Right atrium auricular region (tissue), 2 donors: ENCODE results near the gene NRXN3. TPM values are rescaled to one million over a fixed set of nuclear protein-coding genes. Genes with fewer than 3 reads are reported as not detected.
"Not testable (repeated sequence)": the region's sequence is repeated elsewhere in the genome, so short reads cannot be mapped to it uniquely, and the experiment has no call there.

Experiments
- DNase-seq: peaks from one replicate; pipeline ENCODE4 v3.0.0-alpha.2; 2019; ENCODE audit warnings: low spot score
- H3K27ac ChIP-seq, 2 donors: fragments of 200-600 bp; sonication (generic); 1 replicate in 1 of 2; 2 replicates in 1 of 2; pipeline ENCODE4 v1.5.1; 2016 to 2019
- H3K27me3 ChIP-seq, 2 donors: fragments of 200-600 bp; sonication (generic); one replicate each; pipeline versions ENCODE4 v1.5.1 to v1.6.0; 2017 to 2019
- H3K36me3 ChIP-seq: fragments of 200-600 bp; sonication (generic); one replicate; pipeline ENCODE4 v1.5.1; 2016
- H3K4me1 ChIP-seq, 2 donors: fragments of 200-600 bp; sonication (generic); one replicate each; pipeline versions ENCODE4 v1.5.1 to v1.6.0; 2017 to 2019
- H3K4me3 ChIP-seq, 2 donors: fragments of 200-600 bp; sonication (generic); 1 replicate in 1 of 2; 2 replicates in 1 of 2; pipeline ENCODE4 v1.5.1; 2017 to 2019; ENCODE audit warnings: mild to moderate bottlenecking in 1 of 2, moderate library complexity in 1 of 2
- H3K9me3 ChIP-seq, 2 donors: fragments of 200-600 bp; sonication (generic); one replicate each; pipeline ENCODE4 v1.5.1; 2019
- CTCF ChIP-seq, 2 donors: fragments of 200-600 bp; sonication (generic); IDR thresholded peaks; one replicate each; pipeline ENCODE4 v1.5.1; 2019; ENCODE audit warnings: antibody characterized with exemption in 2 of 2
- total RNA-seq, 2 donors: library from RNA; depleted of rRNA; stranded (reverse); fragments of >200 nt; gene quantifications; one replicate each; pipeline ENCODE4 v1.1.0, GENCODE V29; 2016

NRXN3 gene
- total RNA-seq, 2 donors from 2014 or later, result 2.0 to 2.3 TPM

GRCh38 chr14:79016828-79017505 lies 846.8 kb downstream of the NRXN3 start:
- Histone ChIP-seq H3K27ac (no peak overlapping the region), H3K36me3 (no peaks in the 10 kb centered on the region), H3K4me3 (no peak overlapping the region), H3K4me1 (no peaks in the 10 kb centered on the region), H3K9me3 (no peaks in the 10 kb centered on the region), H3K27me3 (no peaks in the 10 kb centered on the region)
- no peak for DNase-seq
- no peak for TF ChIP-seq CTCF (IDR thresholded peaks at IDR 0.05)

GRCh38 chr14:79017561-79017960 lies 847.4 kb downstream of the NRXN3 start:
- Histone ChIP-seq H3K36me3 (no peaks in the 10 kb centered on the region), H3K27me3 (no peaks in the 10 kb centered on the region), H3K27ac (no peak overlapping the region), H3K4me3 (no peak overlapping the region), H3K9me3 (no peaks in the 10 kb centered on the region), H3K4me1 (no peaks in the 10 kb centered on the region)
- no peak for DNase-seq
- no peak for TF ChIP-seq CTCF (IDR thresholded peaks at IDR 0.05)

GRCh38 chr14:79018836-79019235 lies 848.7 kb downstream of the NRXN3 start:
- Histone ChIP-seq H3K27me3 (no peaks in the 10 kb centered on the region), H3K27ac (no peak overlapping the region), H3K36me3 (no peaks in the 10 kb centered on the region), H3K9me3 (no peaks in the 10 kb centered on the region), H3K4me1 (no peaks in the 10 kb centered on the region), H3K4me3 (no peak overlapping the region)
- TF ChIP-seq CTCF (IDR thresholded peaks at IDR 0.05), result no peak
- no peak for DNase-seq

GRCh38 chr14:79019898-79020297 lies 849.7 kb downstream of the NRXN3 start:
- H3K4me3 ChIP-seq, H3K27me3 ChIP-seq, H3K27ac ChIP-seq, H3K36me3 ChIP-seq, DNase-seq, H3K4me1 ChIP-seq, H3K9me3 ChIP-seq: not testable (repeated sequence)

GRCh38 chr14:79021766-79022165 lies 851.6 kb downstream of the NRXN3 start:
- Histone ChIP-seq H3K9me3 (peaks cover 0 to 15% of the 10 kb centered on the region in 2 donors), H3K27ac (no peak overlapping the region), H3K4me3 (no peak overlapping the region), H3K36me3 (no peaks in the 10 kb centered on the region), H3K27me3 (no peaks in the 10 kb centered on the region), H3K4me1 (no peaks in the 10 kb centered on the region)
- no peak for DNase-seq
- TF ChIP-seq CTCF (IDR thresholded peaks at IDR 0.05), result no peak

- peaks cover 0 to 15% of the 10 kb centered on the region in 2 donors for H3K9me3 ChIP-seq
- no peak for TF ChIP-seq CTCF (IDR thresholded peaks at IDR 0.05)
- no peaks in the 10 kb centered on the region for H3K27me3 ChIP-seq
- DNase-seq, result no peak
- H3K4me3 ChIP-seq, result no peak overlapping the region
- H3K36me3 ChIP-seq, result no peaks in the 10 kb centered on the region
- H3K4me1 ChIP-seq, result no peaks in the 10 kb centered on the region
- no peak overlapping the region for H3K27ac ChIP-seq
Observed at GRCh38 chr14:79027138-79027537, 857.0 kb downstream of the NRXN3 start.
